Neural cell (in vitro differentiated cells): ENCODE data around the gene GIPC2. TPM values are rescaled to one million over a fixed set of nuclear protein-coding genes. Genes with fewer than 3 reads are reported as not detected.

Source experiments
- H2AFZ ChIP-seq: fragments of 200-600, 300-800 bp; sonication (generic), shearing (Covaris generic); 2 replicates; pipeline ENCODE4 v1.6.0; 2014; ENCODE audit warnings: low read depth, mild to moderate bottlenecking, antibody characterized with exemption, low read length, moderate library complexity
- H3F3A ChIP-seq: fragments of 200-600 bp; shearing (Covaris generic); 2 replicates; pipeline ENCODE4 v1.6.1; 2016; ENCODE audit warnings: mild to moderate bottlenecking, moderate library complexity, mixed read lengths, antibody characterized with exemption, low read length; ENCODE audit not compliant: insufficient read depth, poor library complexity, severe bottlenecking
- H3K27ac ChIP-seq: fragments of 200-600, 300-800 bp; sonication (generic), shearing (Covaris generic); 2 replicates; pipeline ENCODE4 v1.5.1; 2014; ENCODE audit warnings: mild to moderate bottlenecking, low read length, moderate library complexity
- H3K27me3 ChIP-seq: fragments of 300-800, 200-600 bp; sonication (generic), shearing (Covaris generic); 2 replicates; pipeline ENCODE4 v1.6.0; 2014; ENCODE audit warnings: mild to moderate bottlenecking, low read depth, low read length, moderate library complexity; ENCODE audit not compliant: insufficient read depth
- H3K36me3 ChIP-seq: fragments of 300-800, 200-600 bp; sonication (generic), shearing (Covaris generic); 2 replicates; pipeline ENCODE4 v1.5.1; 2014; ENCODE audit warnings: mild to moderate bottlenecking, antibody characterized with exemption, low read length, moderate library complexity; ENCODE audit not compliant: insufficient read depth
- H3K4me2 ChIP-seq: fragments of 300-800, 200-600 bp; sonication (generic), shearing (Covaris generic); 2 replicates; pipeline ENCODE4 v1.6.0; 2014; ENCODE audit warnings: mild to moderate bottlenecking, low read length
- H3K4me3 ChIP-seq: fragments of 300-800, 200-600 bp; sonication (generic), shearing (Covaris generic); 2 replicates; pipeline ENCODE4 v1.5.1; 2014; ENCODE audit warnings: mild to moderate bottlenecking, low read length, moderate library complexity
- H3K79me2 ChIP-seq: fragments of 200-600 bp; shearing (Covaris generic); replicated peaks from 2 replicates; pipeline ENCODE4 v1.6.0; 2014; ENCODE audit warnings: mild to moderate bottlenecking, low read length, moderate library complexity; ENCODE audit not compliant: insufficient read depth
- H3K9ac ChIP-seq: fragments of 300-800, 200-600 bp; sonication (generic), shearing (Covaris generic); 2 replicates; pipeline ENCODE4 v1.6.1; 2016; ENCODE audit warnings: mild to moderate bottlenecking, low read length, mixed read lengths
- H3K9me2 ChIP-seq: fragments of 200-600 bp; shearing (Covaris generic); 2 replicates; pipeline ENCODE4 v1.6.1; 2016; ENCODE audit warnings: mild to moderate bottlenecking, low read length, mixed read lengths; ENCODE audit not compliant: insufficient read depth
- H3K9me3 ChIP-seq: fragments of 200-600, 300-800 bp; sonication (generic), shearing (Covaris generic); 2 replicates; pipeline ENCODE4 v1.6.1; 2016; ENCODE audit warnings: mild to moderate bottlenecking, mixed run types, low read length, moderate library complexity, mixed read lengths
- H4K20me1 ChIP-seq: fragments of 200-600 bp; shearing (Covaris generic); 2 replicates; pipeline ENCODE4 v1.6.1; 2016; ENCODE audit warnings: mild to moderate bottlenecking, mixed run types; ENCODE audit not compliant: insufficient read depth
- EP300 ChIP-seq: fragments of 450-650 bp; conservative IDR thresholded peaks from 2 replicates; pipeline ENCODE4 v1.6.1; 2014; ENCODE audit warnings: antibody characterized with exemption, mild to moderate bottlenecking, moderate library complexity; ENCODE audit not compliant: poor library complexity, severe bottlenecking
- EZH2 ChIP-seq: fragments of 200-600, 300-800 bp; shearing (Covaris generic), sonication (generic); IDR thresholded peaks from 2 replicates; pipeline ENCODE4 v1.6.1; 2014; ENCODE audit warnings: antibody characterized with exemption, low read length, borderline replicate concordance, mild to moderate bottlenecking; ENCODE audit not compliant: insufficient read depth, poor library complexity, severe bottlenecking
- MXI1 ChIP-seq: fragments of 450-650 bp; conservative IDR thresholded peaks from 2 replicates; pipeline ENCODE4 v1.6.1; 2014; ENCODE audit warnings: antibody characterized with exemption, mild to moderate bottlenecking; ENCODE audit not compliant: poor library complexity, severe bottlenecking
- POLR2AphosphoS5 ChIP-seq: IDR thresholded peaks from 2 replicates; pipeline ENCODE4 v1.6.1; 2012
- RAD21 ChIP-seq: fragments of 450-650 bp; conservative IDR thresholded peaks from 2 replicates; pipeline ENCODE4 v1.6.1; 2014; ENCODE audit warnings: antibody characterized with exemption, mild to moderate bottlenecking, moderate library complexity
- SMC3 ChIP-seq: fragments of 450-650 bp; conservative IDR thresholded peaks from 2 replicates; pipeline ENCODE4 v1.6.1; 2014; ENCODE audit warnings: antibody characterized with exemption, mild to moderate bottlenecking, moderate library complexity; ENCODE audit not compliant: poor library complexity
- TAF1 ChIP-seq: IDR thresholded peaks from 2 replicates; pipeline ENCODE4 v1.6.1; 2012; ENCODE audit warnings: low read depth
- polyA plus RNA-seq: library from polyadenylated mRNA; depleted of rRNA; stranded (reverse); fragments of >200 nt; gene quantifications from 2 replicates; pipeline ENCODE4 v1.2.3, GENCODE V29; 2014
- TF ChIP-seq, protein P1 (sequence below): IDR thresholded peaks from 2 replicates; pipeline ENCODE4 v1.6.1; 2012; ENCODE audit warnings: borderline replicate concordance
- TF ChIP-seq, protein P2 (sequence below): fragments of 450-650 bp; IDR thresholded peaks from 2 replicates; pipeline ENCODE4 v1.5.1; 2014; ENCODE audit warnings: antibody characterized with exemption, mild to moderate bottlenecking, moderate library complexity; ENCODE audit not compliant: poor library complexity, severe bottlenecking

GIPC2 gene
- polyA plus RNA-seq, 1 donor from 2014 or later: 1.3 TPM

DNA sequence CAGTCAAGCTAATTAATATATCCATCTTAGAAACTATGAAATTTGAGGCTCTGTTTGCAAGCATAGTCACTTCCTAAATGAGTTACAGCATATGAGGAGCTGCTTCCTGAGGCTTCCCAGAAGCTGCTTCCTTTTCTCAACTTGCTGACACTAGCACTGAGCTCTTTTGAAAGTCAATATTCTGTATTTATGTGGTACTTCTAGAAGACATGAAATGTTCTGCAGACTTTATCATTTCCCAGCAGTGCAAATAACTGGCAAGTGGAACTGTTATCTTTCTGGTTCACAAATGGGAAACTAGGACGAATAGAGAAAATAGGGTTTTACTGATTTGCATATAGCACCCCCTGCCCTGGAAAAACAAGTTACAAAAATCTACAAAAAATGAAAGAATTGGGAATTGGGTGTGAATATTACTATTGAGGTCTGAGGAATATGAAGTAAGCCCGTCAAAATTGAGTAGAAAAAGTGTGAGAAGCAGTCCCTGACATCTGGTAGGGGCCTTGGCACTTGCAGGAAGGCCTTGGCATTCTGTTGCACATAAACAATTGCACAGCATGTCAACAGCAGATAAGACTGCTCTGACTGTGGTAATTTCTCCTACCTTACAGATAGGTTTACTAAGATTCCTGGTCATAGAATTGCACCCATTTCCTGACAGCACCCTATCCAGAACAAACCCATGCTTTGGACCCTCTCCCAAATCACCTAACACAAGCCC lies 7.1 kb downstream of the GIPC2 start:
- TF ChIP-seq, protein P1, sequence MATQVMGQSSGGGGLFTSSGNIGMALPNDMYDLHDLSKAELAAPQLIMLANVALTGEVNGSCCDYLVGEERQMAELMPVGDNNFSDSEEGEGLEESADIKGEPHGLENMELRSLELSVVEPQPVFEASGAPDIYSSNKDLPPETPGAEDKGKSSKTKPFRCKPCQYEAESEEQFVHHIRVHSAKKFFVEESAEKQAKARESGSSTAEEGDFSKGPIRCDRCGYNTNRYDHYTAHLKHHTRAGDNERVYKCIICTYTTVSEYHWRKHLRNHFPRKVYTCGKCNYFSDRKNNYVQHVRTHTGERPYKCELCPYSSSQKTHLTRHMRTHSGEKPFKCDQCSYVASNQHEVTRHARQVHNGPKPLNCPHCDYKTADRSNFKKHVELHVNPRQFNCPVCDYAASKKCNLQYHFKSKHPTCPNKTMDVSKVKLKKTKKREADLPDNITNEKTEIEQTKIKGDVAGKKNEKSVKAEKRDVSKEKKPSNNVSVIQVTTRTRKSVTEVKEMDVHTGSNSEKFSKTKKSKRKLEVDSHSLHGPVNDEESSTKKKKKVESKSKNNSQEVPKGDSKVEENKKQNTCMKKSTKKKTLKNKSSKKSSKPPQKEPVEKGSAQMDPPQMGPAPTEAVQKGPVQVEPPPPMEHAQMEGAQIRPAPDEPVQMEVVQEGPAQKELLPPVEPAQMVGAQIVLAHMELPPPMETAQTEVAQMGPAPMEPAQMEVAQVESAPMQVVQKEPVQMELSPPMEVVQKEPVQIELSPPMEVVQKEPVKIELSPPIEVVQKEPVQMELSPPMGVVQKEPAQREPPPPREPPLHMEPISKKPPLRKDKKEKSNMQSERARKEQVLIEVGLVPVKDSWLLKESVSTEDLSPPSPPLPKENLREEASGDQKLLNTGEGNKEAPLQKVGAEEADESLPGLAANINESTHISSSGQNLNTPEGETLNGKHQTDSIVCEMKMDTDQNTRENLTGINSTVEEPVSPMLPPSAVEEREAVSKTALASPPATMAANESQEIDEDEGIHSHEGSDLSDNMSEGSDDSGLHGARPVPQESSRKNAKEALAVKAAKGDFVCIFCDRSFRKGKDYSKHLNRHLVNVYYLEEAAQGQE: no peak
- TF ChIP-seq RAD21: no peak
- TF ChIP-seq, protein P2, sequence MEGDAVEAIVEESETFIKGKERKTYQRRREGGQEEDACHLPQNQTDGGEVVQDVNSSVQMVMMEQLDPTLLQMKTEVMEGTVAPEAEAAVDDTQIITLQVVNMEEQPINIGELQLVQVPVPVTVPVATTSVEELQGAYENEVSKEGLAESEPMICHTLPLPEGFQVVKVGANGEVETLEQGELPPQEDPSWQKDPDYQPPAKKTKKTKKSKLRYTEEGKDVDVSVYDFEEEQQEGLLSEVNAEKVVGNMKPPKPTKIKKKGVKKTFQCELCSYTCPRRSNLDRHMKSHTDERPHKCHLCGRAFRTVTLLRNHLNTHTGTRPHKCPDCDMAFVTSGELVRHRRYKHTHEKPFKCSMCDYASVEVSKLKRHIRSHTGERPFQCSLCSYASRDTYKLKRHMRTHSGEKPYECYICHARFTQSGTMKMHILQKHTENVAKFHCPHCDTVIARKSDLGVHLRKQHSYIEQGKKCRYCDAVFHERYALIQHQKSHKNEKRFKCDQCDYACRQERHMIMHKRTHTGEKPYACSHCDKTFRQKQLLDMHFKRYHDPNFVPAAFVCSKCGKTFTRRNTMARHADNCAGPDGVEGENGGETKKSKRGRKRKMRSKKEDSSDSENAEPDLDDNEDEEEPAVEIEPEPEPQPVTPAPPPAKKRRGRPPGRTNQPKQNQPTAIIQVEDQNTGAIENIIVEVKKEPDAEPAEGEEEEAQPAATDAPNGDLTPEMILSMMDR: no peak
- no peak for TF ChIP-seq POLR2AphosphoS5
- TF ChIP-seq TAF1: no peak
- TF ChIP-seq EP300: no peak
- H3K79me2 ChIP-seq: no peaks in the 10 kb centered on the region
- H3K27ac ChIP-seq: no peak overlapping the region
- no peak overlapping the region for H3K4me3 ChIP-seq
- H3K36me3 ChIP-seq: no peaks in the 10 kb centered on the region
- no peak overlapping the region for H3K9ac ChIP-seq
- H2AFZ ChIP-seq: no peak overlapping the region
- no peaks in the 10 kb centered on the region for H4K20me1 ChIP-seq
- H3K4me2 ChIP-seq: no peak overlapping the region
- H3K27me3 ChIP-seq: peaks cover 6% of the 10 kb centered on the region
- no peaks in the 10 kb centered on the region for H3F3A ChIP-seq
- H3K9me2 ChIP-seq: no peaks in the 10 kb centered on the region
- H3K9me3 ChIP-seq: no peaks in the 10 kb centered on the region

DNA sequence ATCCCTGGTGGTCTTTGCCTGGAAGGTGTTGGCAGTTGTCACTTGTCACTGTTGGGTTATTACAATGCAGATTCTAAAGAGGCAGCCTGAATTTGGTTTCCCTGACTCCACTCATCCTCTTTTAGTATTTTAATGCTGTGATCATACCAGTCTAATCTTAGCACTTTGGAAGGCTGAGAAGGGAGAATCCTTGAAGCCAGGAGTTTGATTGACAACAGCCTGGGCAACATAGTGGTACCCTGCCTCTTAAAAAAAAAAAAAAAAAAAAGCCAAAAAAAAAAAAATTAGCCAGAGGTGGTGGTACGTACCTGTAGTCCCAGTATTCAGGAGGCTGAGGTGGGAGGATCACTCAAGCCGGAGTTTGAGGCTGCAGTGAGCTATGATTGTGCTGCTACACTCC lies 7.7 kb downstream of the GIPC2 start:
- Histone ChIP-seq H3K9ac (no peak overlapping the region), H3K4me3 (no peak overlapping the region), H4K20me1 (no peaks in the 10 kb centered on the region), H3K79me2 (no peaks in the 10 kb centered on the region), H3F3A (no peaks in the 10 kb centered on the region), H3K9me3 (no peaks in the 10 kb centered on the region), H3K27me3 (no peaks in the 10 kb centered on the region), H3K4me2 (no peak overlapping the region), H3K9me2 (no peaks in the 10 kb centered on the region), H3K36me3 (no peaks in the 10 kb centered on the region), H2AFZ (no peak overlapping the region), H3K27ac (no peak overlapping the region)
- TF ChIP-seq, protein P2: no peak
- no peak for TF ChIP-seq EZH2
- no peak for TF ChIP-seq MXI1
- no peak for TF ChIP-seq RAD21
- TF ChIP-seq, protein P1: no peak
- no peak for TF ChIP-seq TAF1
- no peak for TF ChIP-seq POLR2AphosphoS5
- TF ChIP-seq EP300: no peak
- no peak for TF ChIP-seq SMC3
